HG03196 (cell line): Measurements from ENCODE around the gene TEKTIP1.

Source experiments
- ATAC-seq: cut with Tn5 transposase; IDR thresholded peaks from one replicate; pipeline ENCODE4 v1.9.1; 2021; ENCODE audit not compliant: unreplicated experiment

TEKTIP1 gene

DNA sequence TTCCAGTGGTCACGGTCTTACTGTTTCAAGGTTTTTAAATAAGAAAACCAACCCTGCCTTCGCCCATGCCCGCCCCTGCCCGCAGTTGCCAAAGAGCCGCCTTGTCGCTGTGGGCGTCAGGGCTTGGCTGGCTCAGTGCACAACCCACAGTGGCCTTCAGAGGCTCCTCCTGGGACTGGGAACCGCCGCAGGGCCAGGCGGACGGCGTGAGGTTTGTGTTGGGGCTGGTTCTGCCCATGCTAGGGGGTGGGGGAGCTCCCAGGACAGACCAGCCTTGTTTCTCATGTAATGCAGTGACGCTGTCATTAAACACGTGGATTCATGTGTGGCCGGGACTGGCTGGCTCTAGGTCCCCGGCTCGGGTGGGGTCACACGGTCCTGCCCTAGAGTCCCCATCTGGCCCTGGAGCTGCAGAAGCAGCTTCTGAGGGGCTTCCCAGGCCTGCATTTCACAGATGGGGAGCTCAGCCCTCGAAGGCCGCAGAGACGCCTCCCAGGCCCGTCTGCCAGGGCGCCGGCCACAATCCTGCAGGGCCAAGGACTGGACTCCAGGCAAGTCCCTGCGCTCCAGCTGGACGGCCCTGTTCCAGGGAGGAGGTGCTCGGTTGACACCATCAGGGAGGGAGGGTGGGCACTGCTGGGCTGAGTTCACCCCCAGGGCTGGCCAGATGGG lies 2.4 kb upstream of the TEKTIP1 start:
- no peak for ATAC-seq

DNA sequence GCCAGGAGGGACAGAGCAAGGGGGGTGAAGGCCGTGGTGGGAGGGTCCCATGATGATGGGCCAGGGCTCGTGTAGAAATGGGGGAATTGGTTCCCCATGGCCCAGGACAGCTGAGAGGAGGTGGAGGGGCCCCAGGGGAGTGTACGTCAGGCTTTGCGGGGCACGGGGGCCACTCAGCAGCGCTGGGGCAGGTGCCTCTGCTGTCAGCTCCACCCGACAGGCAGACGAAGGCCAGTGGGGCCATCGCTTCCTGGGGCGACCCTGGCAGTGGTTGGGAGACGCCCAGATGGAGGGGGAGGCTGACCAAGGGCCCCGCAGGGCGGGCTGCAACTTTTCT lies 1.9 kb upstream of the TEKTIP1 start:
- ATAC-seq = no peak

DNA sequence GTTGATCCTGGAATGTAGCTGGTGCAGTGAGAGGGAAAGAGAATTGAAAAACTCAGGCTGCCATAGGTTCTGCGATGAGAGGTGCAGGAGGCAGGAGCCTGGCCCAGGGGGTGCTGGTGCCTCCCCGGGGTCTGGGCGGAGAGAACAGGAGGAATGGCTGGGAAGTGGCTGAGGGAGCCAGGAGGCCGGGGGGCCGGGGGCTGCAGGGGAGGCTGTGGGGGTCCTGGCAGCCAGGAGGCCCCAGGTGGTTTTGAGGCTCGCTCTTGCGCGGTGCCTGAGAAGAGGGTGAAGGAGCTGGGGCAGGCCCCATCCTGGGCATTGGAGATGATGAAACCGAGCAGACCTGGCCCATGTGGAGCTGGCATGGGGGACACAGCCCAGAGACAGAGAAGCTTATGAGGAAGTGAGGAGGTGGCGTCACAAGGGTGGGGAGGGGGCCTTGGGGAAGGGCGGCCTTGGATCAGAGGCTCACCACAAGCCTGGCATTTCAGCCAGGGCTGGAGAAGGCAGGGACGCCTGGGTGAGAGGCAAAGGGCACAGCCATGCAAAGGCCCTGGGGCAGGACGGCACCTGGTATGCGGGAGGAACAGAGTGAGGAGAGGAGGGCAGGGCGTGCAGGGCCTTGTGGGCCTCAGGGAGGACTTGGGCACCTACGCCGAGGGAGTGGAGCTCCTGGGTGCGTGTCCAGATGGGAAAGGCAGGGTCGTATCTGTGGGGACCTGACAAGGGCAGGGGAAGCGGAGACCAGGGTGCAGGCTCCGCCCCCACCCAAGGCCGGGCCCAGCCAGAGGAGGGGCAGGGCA lies 1.3 kb upstream of the TEKTIP1 start:
- no peak for ATAC-seq

DNA sequence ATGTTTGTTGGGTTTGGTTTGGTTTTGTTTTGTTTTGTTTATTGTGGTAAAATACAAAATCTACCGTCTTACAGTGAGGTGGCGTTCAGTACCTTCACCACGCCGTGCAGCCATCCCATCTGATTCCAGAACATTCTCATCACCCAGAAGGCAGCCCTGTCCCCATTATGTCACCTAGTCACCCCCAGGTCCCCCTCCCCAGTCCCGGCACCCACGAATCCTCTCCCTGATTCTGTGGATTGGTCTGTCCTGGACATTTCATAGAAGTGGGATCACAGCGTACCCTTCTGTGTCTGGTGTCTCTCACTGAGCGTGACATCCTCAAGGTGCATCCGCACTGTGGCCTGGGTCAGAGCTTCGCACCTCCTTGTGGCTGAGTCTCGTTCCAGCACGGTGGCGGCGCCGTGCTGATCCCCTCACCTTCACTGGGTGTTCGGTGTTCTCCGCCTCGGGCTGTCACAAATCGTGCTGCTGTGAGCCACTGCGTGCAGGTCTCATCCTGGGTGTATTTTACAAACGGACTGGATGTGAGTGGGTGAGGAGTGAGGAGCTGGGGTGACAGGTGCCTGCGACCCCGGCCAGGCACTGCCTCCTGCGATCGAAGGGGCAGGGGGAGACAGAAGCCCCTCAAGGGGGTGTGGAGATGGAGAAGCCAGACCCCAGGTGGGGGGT lies 580 bp upstream of the TEKTIP1 start:
- ATAC-seq = no peak

DNA sequence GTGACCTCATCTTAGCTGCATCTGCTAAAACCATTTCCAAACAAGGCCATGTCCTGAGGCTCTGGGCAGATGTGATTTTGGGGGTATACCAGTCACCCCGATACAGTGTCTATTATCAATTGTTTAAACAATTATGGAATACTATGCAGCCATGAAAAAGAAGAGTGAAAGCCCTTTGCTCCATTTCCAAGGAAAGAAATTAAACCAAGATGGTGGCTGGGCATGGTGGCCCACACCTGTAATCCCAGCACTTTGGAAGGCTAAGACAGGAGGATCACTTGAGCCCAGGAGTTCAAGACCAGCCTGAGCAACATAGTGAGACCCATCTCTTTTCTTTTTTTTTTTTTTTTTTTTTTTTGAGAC lies 763 bp downstream of the TEKTIP1 start:
- no peak for ATAC-seq

DNA sequence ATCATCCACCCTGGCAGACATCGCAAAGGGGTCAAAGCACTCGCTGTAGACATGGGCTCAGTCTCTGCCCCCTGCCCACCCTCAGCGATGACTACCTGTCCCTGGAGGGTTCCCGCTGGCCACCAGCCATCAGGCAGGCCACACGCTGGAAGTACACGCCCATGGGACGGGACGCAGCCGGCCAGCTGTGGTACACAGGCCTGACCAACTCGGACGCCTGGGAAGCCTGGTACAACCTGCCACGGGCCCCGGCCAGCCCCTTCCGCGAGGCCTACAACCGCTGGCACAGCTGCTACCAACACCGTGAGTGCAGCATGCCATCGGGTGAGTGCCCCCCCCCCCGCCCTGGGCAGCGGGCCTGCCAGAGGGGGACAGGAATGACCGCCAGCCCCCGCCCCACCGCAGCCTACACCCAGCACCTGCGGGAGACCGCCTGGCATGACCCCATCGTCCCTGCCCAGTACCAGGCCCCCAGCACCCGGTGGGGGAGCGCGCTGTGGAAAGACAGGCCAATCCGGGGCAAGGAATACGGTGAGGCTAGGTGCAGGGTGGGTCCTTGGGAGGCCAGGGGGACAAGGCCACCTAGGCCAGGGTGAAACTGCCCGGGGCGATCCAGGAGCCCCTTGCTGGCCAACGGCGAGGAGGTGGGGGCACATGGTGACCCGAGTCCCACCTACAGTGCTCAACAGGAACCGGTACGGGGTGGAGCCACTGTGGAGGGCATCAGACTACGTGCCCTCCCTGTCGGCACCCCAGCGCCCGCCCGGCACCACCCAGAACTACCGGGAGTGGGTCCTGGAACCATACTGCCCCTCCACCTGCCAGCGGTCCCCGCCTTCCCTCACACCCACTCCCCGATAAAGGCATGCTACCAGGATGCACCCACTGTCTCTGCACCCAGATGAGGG lies 4.4 kb downstream of the TEKTIP1 start:
- ATAC-seq = no peak

DNA sequence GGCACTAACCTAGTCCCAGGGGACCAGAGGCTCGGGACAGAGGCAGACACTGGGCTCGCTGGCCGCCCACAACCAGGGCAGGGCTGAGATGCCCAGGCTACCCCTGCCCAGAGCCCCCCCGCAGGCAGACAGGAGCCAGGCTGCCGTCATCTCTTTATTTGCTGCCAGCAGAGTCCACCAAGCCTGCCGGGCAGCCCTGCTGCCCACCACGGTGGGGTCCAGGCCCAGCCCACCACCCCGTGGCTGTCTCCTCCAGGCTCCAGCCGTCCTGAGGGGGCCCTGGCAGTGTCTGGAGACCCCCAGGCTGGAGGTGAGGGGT lies 5.0 kb downstream of the TEKTIP1 start:
- no peak for ATAC-seq

DNA sequence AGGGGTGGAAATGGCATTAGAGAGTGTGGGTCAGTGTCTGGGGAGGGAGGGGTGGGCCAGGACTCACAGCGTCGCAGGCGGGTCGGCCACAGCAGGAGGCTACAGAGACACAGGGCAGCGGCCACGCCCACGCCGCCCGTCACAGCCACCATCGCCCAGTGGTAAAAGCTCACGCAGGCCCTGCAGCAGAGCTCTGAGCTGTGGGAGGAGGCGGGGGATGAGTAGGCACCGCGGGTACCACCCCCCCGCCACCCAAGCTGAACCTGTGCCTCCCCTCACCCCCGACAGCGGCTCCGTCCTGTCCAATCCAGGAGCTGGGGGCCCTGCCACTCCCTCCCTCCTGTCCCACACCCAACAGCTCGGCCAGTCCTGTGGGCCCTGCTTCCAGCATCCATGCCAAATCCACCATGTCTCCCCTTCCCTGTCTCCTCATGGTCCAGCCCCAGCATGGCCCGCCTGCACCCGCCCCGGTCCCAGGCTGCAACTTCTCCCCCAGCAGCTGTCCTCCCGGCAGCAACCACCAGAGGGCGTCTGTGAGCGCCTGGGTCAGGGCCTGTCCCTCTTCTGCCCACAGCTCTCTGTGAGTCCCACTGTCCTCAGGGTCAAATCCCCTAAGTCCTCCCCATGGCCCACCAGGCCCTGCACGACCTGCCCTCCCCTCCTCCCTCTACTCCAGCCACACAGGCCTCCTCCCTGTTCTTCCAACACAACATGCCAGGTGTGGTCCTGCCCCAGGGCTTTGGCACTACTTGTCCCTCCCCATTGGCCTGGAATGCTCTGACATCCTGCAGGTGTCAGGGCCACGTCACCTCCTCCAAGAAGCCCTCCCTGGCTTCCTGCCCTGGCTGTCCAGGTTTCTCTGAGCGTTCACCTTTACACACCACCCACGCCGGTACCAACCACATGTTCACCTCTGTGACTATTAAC lies 6.0 kb downstream of the TEKTIP1 start:
- ATAC-seq = no peak

DNA sequence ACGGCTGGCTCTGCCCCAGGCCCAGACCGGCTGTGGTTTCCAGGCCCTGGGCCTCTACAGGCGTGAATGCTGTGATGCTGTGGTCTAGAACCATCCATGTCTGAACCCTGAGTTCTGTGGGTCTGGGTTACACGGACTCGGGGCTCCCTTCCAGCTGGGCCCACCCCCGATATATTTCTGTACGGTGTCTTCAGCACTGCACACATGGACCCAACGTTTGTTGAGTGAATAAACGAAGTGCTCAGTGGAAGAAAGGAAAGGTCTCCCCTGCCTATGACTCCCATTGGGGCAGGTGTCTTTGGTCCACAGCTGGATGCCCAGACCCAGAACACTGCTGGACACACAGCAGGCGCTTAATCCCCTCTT lies 6.7 kb downstream of the TEKTIP1 start:
- no peak for ATAC-seq

DNA sequence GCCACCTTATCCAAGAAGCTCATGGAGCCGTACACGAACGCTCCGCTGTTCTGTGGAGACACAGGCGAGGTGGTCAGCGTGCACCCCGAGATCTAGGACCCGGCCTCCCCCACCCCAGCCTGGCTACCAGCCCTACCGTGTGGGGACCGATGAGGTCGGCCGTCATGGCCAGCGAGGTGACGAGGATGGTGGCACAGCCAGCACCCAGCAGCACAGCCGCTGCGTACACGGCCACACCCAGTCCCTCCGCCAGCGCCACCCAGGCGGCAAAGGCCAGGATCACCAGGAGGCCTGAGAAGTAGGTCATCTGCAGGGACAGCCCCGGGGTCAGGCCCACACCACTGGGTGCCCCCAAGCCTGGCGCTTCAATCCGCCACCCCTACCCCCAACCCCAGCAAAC lies 7.1 kb downstream of the TEKTIP1 start:
- ATAC-seq = no peak

DNA sequence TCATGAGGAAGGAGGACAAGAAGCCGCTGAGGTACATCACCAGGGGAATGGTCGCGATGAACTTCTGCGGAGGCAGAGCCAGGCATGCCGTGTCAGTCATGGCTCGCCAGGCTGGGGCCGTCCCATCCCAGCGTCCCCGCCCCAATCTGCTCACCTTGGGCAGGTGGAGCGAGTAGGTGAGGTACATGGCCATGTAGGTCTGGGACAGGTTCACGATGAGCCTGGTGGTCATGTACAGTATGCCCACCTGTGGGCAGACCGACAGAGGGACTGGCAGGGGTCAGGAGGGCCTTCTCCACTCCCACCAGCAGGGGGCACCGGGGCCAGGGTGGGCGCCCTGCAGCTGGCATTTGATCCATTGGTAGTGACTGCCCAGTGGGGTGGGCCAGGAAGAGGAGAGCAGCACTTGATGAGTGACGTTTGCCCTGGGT lies 8.3 kb downstream of the TEKTIP1 start:
- no peak for ATAC-seq

DNA sequence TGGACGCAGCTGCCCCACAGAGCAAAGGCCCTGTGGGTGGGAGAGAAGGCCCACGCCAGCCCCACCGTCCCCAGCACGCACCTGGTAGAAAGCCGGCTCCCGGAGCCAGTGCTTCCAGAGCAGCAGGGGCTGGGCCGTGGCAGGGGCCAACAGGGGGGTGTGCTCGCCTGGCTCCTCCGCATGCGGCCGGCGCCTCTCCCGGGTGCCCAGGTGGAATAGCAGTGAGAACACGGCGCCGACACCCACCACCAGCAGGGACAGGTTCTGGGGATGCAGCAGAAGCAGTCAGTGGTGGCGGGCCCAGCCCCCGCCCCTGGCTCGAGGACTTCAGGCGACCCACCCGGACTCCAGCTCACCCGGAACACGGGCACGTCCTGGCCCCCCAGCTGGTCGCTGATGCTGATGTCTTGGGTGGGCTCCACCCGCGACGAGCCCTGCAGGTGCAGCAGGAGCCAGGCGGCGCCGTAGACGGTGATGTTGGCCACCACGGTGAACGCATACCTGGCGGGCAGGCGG lies 8.9 kb downstream of the TEKTIP1 start:
- ATAC-seq = no peak

DNA sequence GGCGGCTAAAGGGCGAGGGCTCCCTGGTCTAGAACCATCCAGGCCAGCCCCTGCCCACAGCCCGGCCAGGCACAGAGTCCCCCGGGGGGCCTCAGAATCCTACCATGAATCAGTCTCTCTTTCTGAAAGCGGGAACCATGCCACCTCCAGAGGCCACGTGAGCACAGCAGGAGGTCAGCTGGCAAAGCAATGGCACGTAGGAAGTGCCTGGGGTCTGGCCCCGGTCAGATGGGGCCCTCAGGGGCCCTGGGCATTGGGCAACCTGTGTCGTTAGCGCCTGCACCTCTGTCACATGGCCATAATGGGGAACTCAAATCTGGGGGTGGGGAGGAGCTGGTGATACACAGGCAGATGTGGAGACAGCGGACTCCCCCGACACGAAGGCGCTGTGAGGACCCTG lies 9.6 kb downstream of the TEKTIP1 start:
- no peak for ATAC-seq

DNA sequence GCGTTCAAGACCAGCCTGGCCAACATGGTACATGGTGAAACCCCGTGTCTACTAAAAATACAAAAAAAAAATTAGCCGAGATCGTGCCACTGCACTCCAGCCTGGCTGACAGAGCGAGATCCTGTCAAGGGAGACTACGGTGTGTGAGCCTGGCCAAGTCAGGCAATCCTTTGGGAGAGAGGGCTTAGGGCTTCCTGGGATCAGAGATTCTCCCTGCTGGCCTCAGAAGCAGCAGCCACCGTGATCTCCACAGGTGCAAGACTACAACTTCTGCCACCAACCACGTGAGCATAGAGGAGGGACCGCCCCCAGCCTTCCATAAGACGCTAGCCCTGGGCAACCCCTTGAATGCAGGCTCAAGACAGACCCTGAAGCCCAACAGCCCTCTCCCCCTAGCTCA lies 10.8 kb downstream of the TEKTIP1 start:
- ATAC-seq = no peak

DNA sequence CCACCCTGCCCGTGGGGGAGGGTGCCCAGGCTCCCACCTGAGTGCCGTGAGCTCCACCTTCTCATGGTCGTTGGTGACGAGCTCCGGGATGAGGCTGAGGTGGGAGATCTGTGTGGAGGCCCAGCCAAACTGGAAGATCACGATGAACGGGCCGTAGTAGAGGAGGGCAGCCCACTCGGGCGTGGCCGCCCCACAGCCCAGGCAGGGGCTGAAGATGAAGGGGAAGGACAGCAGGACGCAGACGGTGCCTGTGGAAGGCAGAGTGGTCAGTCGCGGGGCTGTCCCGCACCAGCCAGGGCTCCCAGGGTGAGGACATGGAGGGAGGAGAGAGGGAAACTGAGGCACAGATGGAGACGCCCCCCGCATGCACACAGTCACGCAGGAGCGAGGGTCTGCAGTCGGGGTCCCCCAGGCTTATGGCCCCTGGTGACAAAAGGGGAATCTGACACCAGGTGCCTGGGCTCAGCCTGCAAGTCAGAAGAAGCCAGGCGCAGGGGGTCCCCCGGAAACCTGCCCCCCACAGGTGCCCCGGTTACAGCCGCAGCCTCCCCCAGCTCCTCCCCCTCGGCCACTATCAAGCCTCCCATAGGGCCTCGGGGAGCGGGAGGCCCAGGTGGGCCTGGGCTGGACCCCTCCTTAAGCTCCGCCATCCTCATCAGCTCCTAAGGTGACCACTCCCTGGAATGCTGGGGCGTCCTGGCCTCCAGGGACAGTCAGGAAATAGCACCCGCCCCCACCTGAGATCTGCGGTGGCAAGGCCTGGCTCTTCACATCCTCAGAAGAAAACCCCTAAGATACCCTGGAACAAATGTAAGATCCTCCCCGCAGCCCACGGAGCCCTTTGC lies 12.2 kb downstream of the TEKTIP1 start:
- no peak for ATAC-seq

DNA sequence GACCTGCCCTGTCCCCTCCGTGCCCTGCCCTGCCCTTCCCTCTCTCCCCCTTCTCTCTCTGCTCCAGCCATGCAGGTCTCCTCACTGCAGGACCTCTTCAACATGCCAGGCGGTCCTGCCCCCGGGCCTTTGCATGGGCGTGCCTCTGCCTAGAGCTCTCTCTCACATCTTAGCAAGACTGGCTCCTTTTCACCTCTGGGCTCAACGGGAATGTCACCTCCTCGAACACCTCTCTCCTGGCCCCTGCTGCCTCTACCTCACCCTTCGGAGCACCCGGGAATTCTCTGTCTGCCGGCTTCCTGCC lies 12.8 kb downstream of the TEKTIP1 start:
- no peak for ATAC-seq

DNA sequence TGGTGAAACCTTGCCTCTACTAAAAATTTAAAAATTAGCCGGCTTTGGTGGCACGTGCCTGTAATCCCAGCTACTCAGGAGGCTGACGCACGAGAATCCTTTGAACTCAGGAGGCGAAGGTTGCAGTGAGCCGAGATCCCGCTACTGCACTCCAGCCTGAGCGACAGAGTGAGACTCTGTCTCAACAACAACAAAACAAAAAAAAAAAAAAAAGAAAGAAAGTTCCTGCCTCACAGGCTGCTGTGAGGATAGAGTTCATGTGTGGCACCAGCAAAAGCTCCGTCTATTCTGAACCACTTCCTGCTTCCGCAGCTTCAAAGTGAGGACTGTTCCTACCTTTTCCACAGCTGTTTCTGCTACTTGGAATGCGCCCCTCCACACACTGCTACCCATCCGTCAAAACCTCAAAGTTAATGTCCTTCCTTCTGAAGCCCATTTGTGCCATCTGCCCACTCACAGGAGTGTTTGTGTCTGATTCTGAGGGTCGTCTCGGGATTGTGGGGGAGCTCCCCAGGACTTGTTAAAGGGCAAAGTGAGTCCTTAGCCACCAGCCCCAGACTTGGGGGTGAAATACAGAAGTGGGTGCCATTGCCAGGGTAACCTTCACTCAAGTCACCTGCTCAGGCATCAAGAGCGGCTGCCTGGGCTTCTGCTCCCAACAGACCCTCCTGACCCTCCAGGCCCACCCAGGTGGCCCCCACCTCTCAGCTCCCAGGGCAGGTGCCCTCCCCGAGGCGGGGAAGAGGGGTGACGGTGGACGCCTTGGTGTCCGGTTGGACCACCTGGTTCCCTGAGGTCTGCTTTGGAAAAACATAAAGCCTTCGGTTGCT lies 15.5 kb downstream of the TEKTIP1 start:
- no peak for ATAC-seq

DNA sequence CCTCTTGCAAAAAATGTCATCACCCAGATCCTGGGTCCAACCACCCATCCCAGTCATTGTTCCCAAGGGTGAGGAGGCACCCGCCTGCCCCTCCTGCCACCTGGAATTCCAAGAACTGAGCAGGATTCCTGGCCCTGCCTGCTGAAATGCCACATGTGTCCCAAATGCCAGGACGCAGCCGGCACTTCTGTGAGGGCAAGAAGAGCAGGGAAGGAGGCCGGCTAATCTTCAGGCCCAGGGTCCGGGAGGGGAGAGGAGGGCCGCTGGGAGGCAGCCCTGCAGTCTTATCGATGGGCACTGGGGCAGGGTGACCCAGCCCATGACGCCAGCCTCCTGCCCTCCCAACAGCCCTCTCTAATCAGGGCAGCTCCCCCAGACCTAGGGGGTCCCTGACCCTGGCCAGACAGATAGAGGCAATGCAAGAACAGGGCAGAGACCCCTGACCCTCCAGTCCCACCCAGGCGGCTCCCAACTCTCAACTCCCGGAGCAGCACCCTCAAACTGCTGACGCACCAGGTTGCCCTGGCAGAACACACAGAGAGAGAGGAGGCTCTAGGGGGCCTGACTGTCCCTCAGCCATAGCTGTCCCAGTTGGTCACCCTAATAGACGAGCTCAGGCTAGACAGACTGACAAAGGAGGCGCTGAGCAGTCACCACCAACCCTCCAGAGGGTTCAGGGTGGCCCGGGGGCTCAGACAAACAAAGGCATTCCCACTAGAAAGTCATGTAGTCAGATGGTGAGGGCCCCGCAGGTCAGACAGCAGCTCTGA lies 16.9 kb downstream of the TEKTIP1 start:
- no peak for ATAC-seq
